ENCODE results near the gene AVL9. TPM values are rescaled to one million over a fixed set of nuclear protein-coding genes. Genes with fewer than 3 reads are reported as not detected.

AVL9 gene
- total and polyA plus RNA-seq, 2 of the 13 experiments (the other 11 are each of a cell fraction or from before 2014, with no cell fraction given): 29.9 to 48.0 TPM

GRCh38 chr7:32583791-32584190 lies 88.5 kb downstream of the AVL9 start:
- CTCF ChIA-PET (ENCODE audit: low intra/inter-chr PET ratio, low total read pairs): no interaction called here
- H3K4me2 ChIP-seq (ENCODE audit: low read depth, low read length): no peak overlapping the region
- intact Hi-C loops (cut with micrococcal nuclease; ENCODE audit: unreplicated experiment): loop anchor here (10.0 kb wide), 1 partner anchor 141 kb away; no protein-coding TSS in a partner anchor
- ATAC-seq (no peak), FAIRE-seq (no peak), DNase-seq (ENCODE audit: low spot score) (no peak)
- H3K9me3 ChIP-seq (ENCODE audit: low read length): no peaks in the 10 kb centered on the region
- no peak overlapping the region for H3K4me3 ChIP-seq (replicated peaks in 1 of 3; ENCODE audit: insufficient read depth in 1 of 3, low read depth in 2 of 3, low read length in 3 of 3)
- peaks cover 31% of the 10 kb centered on the region for H3K4me1 ChIP-seq (ENCODE audit: insufficient read depth, low read length)
- H3K27me3 ChIP-seq (ENCODE audit: control insufficient read depth in 1 of 2, insufficient read depth in 2 of 2, low read length in 2 of 2): no peaks in the 10 kb centered on the region
- no peak overlapping the region for H3K27ac ChIP-seq (ENCODE audit: extremely low read length, insufficient read depth, low read length)
- 94% methylated on average over 4 of the region's 4 CpGs for WGBS (ENCODE audit: low lambda C conversion rate)
- POLR2A ChIA-PET: no interaction called here
- no peak overlapping the region for H3K9ac ChIP-seq (ENCODE audit: insufficient read depth, low read depth, low read length)
- peaks cover 10 to 56% of the 10 kb centered on the region in 2 experiments for H3K36me3 ChIP-seq (replicated peaks in 1 of 2; ENCODE audit: control insufficient read depth in 1 of 2, insufficient read depth in 2 of 2, low read length in 2 of 2)
- in situ Hi-C loops (cut with HindIII; ENCODE audit: extremely low pct_ligation_motif_present, low pct_unique_long_range_greater_than_20kb): no loop called here
- BruUV-seq (replicated peaks): no TSS peak
- no peak for TF ChIP-seq MXD3 (CRISPR knock-in tag; IDR thresholded peaks at IDR 0.05)
- TF ChIP-seq RBM22 (optimal IDR thresholded peaks at IDR 0.05; ENCODE audit: low read length): peak; percentile 20
- TF ChIP-seq ZNF781 (CRISPR knock-in tag; IDR thresholded peaks at IDR 0.05; ENCODE audit: borderline replicate concordance, not compliant biosample characterization): no peak
- TF ChIP-seq, protein P1, sequence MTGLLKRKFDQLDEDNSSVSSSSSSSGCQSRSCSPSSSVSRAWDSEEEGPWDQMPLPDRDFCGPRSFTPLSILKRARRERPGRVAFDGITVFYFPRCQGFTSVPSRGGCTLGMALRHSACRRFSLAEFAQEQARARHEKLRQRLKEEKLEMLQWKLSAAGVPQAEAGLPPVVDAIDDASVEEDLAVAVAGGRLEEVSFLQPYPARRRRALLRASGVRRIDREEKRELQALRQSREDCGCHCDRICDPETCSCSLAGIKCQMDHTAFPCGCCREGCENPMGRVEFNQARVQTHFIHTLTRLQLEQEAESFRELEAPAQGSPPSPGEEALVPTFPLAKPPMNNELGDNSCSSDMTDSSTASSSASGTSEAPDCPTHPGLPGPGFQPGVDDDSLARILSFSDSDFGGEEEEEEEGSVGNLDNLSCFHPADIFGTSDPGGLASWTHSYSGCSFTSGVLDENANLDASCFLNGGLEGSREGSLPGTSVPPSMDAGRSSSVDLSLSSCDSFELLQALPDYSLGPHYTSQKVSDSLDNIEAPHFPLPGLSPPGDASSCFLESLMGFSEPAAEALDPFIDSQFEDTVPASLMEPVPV (CRISPR knock-in tag; IDR thresholded peaks at IDR 0.05): no peak
- TF ChIP-seq SSRP1 (CRISPR knock-in tag; IDR thresholded peaks at IDR 0.05): no peak
- no peaks in the 10 kb centered on the region for H4K20me1 ChIP-seq (ENCODE audit: insufficient read depth, low read length)
- no peak overlapping the region for H2AFZ ChIP-seq (ENCODE audit: low read length)
- no peaks in the 10 kb centered on the region for H3K79me2 ChIP-seq (ENCODE audit: insufficient read depth, low read length)

Measured in HepG2 (cell line).